Measurements from ENCODE around the gene NAV2.

GRCh38 chr11:19958204-19958603 is 245.6 kb downstream of the NAV2 start:
- TF ChIP-seq, protein P1, sequence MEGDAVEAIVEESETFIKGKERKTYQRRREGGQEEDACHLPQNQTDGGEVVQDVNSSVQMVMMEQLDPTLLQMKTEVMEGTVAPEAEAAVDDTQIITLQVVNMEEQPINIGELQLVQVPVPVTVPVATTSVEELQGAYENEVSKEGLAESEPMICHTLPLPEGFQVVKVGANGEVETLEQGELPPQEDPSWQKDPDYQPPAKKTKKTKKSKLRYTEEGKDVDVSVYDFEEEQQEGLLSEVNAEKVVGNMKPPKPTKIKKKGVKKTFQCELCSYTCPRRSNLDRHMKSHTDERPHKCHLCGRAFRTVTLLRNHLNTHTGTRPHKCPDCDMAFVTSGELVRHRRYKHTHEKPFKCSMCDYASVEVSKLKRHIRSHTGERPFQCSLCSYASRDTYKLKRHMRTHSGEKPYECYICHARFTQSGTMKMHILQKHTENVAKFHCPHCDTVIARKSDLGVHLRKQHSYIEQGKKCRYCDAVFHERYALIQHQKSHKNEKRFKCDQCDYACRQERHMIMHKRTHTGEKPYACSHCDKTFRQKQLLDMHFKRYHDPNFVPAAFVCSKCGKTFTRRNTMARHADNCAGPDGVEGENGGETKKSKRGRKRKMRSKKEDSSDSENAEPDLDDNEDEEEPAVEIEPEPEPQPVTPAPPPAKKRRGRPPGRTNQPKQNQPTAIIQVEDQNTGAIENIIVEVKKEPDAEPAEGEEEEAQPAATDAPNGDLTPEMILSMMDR (IDR thresholded peaks at IDR 0.05 in 8 of 11, conservative IDR thresholded peaks at IDR 0.05 in 3 of 11): no peak
- TF ChIP-seq POLR2A (IDR thresholded peaks at IDR 0.05): no peak
- TF ChIP-seq POLR2AphosphoS5 (IDR thresholded peaks at IDR 0.05): no peak
